OCI-LY1 (cell line): ENCODE data around the gene FRMD4A.

ENCODE experiments used
- H2AFZ ChIP-seq: fragments of 200-600 bp; sonication (generic), shearing (Covaris generic); 2 replicates; pipeline ENCODE4 v1.6.0; 2014; ENCODE audit warnings: antibody characterized with exemption, mild to moderate bottlenecking, low read length
- H3F3A ChIP-seq: fragments of 200-600 bp; sonication (generic), shearing (Covaris generic); 2 replicates; pipeline ENCODE4 v1.6.0; 2014; ENCODE audit warnings: mild to moderate bottlenecking, antibody characterized with exemption, low read length, moderate library complexity; ENCODE audit not compliant: insufficient read depth
- H3K27ac ChIP-seq: fragments of 200-600 bp; sonication (generic); 2 replicates; pipeline ENCODE4 v1.5.1; 2014; ENCODE audit warnings: low read length, mixed run types, mild to moderate bottlenecking, low read depth; ENCODE audit not compliant: poor library complexity, severe bottlenecking
- H3K27me3 ChIP-seq: fragments of 200-600 bp; sonication (generic); 2 replicates; pipeline ENCODE4 v1.6.0; 2014; ENCODE audit warnings: antibody characterized with exemption, mild to moderate bottlenecking, low read length, moderate library complexity; ENCODE audit not compliant: insufficient read depth
- H3K36me3 ChIP-seq: fragments of 200-600 bp; sonication (generic); 2 replicates; pipeline ENCODE4 v1.6.1; 2014; ENCODE audit warnings: mild to moderate bottlenecking, antibody characterized with exemption, low read length, moderate library complexity, mixed read lengths; ENCODE audit not compliant: insufficient read depth
- H3K4me1 ChIP-seq: fragments of 200-600 bp; sonication (generic); 2 replicates; pipeline ENCODE4 v1.5.1; 2014; ENCODE audit warnings: mild to moderate bottlenecking, low read length, moderate library complexity; ENCODE audit not compliant: insufficient read depth, severe bottlenecking
- H3K4me2 ChIP-seq: fragments of 200-600 bp; sonication (generic), shearing (Covaris generic); 2 replicates; pipeline ENCODE4 v1.6.1; 2014; ENCODE audit warnings: low read length
- H3K4me3 ChIP-seq: fragments of 200-600 bp; sonication (generic); 2 replicates; pipeline ENCODE4 v1.5.1; 2014; ENCODE audit warnings: low read length, low read depth, mild to moderate bottlenecking, mixed read lengths; ENCODE audit not compliant: poor library complexity, severe bottlenecking
- H3K79me2 ChIP-seq: fragments of 200-600 bp; shearing (Covaris generic); 2 replicates; pipeline ENCODE4 v1.6.1; 2016; ENCODE audit warnings: mixed run types, low read length, mixed read lengths; ENCODE audit not compliant: insufficient read depth
- H3K9ac ChIP-seq: fragments of 200-600 bp; sonication (generic), shearing (Covaris generic); 2 replicates; pipeline ENCODE4 v1.6.1; 2014; ENCODE audit warnings: mild to moderate bottlenecking, low read length, mixed read lengths
- H3K9me2 ChIP-seq: fragments of 200-600 bp; sonication (generic), shearing (Covaris generic); 2 replicates; pipeline ENCODE4 v1.6.1; 2014; ENCODE audit warnings: low read depth, mild to moderate bottlenecking, low read length, mixed read lengths
- H3K9me3 ChIP-seq: fragments of 200-600 bp; shearing (Covaris generic); 2 replicates; pipeline ENCODE4 v1.6.1; 2014; ENCODE audit warnings: low read length, mixed read lengths
- H4K20me1 ChIP-seq: fragments of 200-600 bp; sonication (generic), shearing (Covaris generic); 2 replicates; pipeline ENCODE4 v1.6.0; 2016; ENCODE audit warnings: mild to moderate bottlenecking, low read length; ENCODE audit not compliant: insufficient read depth
- EZH2 ChIP-seq: fragments of 200-600 bp; sonication (generic), shearing (Covaris generic); IDR thresholded peaks from 2 replicates; pipeline ENCODE4 v1.8.0; 2017; ENCODE audit warnings: borderline replicate concordance, mixed run types, mild to moderate bottlenecking, antibody characterized with exemption, low read length, moderate library complexity, mixed read lengths
- TF ChIP-seq, protein P1 (sequence below): fragments of 200-600 bp; sonication (generic), shearing (Covaris generic); IDR thresholded peaks from 2 replicates; pipeline ENCODE4 v1.5.1; 2017; ENCODE audit warnings: mild to moderate bottlenecking, antibody characterized with exemption, low read length, moderate library complexity, mixed read lengths

FRMD4A gene

GRCh38 chr10:13857451-13857850, 473.3 kb downstream of the FRMD4A start:
- H3K4me1 ChIP-seq = no peaks in the 10 kb centered on the region
- no peak overlapping the region for H3K4me3 ChIP-seq
- no peaks in the 10 kb centered on the region for H3F3A ChIP-seq
- no peak overlapping the region for H3K4me2 ChIP-seq
- TF ChIP-seq, protein P1, sequence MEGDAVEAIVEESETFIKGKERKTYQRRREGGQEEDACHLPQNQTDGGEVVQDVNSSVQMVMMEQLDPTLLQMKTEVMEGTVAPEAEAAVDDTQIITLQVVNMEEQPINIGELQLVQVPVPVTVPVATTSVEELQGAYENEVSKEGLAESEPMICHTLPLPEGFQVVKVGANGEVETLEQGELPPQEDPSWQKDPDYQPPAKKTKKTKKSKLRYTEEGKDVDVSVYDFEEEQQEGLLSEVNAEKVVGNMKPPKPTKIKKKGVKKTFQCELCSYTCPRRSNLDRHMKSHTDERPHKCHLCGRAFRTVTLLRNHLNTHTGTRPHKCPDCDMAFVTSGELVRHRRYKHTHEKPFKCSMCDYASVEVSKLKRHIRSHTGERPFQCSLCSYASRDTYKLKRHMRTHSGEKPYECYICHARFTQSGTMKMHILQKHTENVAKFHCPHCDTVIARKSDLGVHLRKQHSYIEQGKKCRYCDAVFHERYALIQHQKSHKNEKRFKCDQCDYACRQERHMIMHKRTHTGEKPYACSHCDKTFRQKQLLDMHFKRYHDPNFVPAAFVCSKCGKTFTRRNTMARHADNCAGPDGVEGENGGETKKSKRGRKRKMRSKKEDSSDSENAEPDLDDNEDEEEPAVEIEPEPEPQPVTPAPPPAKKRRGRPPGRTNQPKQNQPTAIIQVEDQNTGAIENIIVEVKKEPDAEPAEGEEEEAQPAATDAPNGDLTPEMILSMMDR = no peak
- no peak for TF ChIP-seq EZH2
- H3K9ac ChIP-seq = no peak overlapping the region
- H2AFZ ChIP-seq = no peak overlapping the region
- no peaks in the 10 kb centered on the region for H4K20me1 ChIP-seq
- H3K27me3 ChIP-seq = no peaks in the 10 kb centered on the region
- no peak overlapping the region for H3K27ac ChIP-seq
- no peaks in the 10 kb centered on the region for H3K9me2 ChIP-seq
- H3K79me2 ChIP-seq = no peaks in the 10 kb centered on the region
- no peaks in the 10 kb centered on the region for H3K9me3 ChIP-seq
- no peaks in the 10 kb centered on the region for H3K36me3 ChIP-seq

DNA sequence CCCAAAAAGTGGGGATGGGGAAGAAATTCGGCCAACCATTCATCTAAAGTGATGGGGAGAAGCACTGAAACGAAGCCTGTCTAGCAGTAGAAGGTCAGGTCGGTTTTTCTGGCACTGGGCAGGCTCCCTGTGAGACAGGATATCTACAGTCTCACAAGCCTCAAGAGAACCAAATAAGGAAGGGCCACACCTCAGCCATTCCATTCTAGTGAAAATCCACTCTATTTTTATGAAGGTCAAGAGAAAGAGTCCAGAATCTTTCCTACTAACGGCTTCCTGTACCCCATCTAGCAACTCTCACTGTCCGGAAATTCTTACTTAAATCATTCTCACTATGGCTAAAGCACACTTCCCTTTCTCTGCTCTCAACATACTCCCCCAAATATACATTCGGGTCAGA, 476.9 kb downstream of the FRMD4A start:
- Histone ChIP-seq H3K9me2 (no peaks in the 10 kb centered on the region), H4K20me1 (no peaks in the 10 kb centered on the region), H3K9me3 (no peaks in the 10 kb centered on the region), H3K27me3 (no peaks in the 10 kb centered on the region), H2AFZ (no peak overlapping the region), H3K4me3 (no peak overlapping the region), H3K4me1 (no peaks in the 10 kb centered on the region), H3K9ac (no peak overlapping the region), H3K4me2 (no peak overlapping the region), H3F3A (no peaks in the 10 kb centered on the region), H3K79me2 (no peaks in the 10 kb centered on the region), H3K27ac (no peak overlapping the region), H3K36me3 (no peaks in the 10 kb centered on the region)
- no peak for TF ChIP-seq EZH2
- TF ChIP-seq, protein P1 = no peak

DNA sequence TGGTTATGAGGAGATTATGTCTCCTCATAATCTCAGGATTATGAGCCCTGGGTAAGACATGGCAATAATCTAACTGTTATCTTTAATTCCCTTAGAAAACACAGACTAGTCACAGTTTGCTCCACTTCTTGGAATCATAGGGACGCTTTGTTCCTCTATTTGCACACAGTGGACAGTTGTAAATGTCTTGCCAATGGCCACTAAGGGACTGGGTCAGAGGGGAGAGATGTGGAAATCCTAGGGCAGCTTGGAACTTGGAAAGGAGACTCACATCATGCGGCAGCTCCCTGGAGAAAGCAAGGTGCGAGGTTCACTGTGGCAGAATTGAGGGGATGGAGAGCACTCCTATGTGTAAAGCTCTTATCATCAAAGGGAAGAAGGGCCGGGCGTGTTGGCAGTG, 477.9 kb downstream of the FRMD4A start:
- Histone ChIP-seq H3K9me2 (no peaks in the 10 kb centered on the region), H3K4me3 (no peak overlapping the region), H3K27me3 (no peaks in the 10 kb centered on the region), H3K4me1 (no peaks in the 10 kb centered on the region), H2AFZ (no peak overlapping the region), H3F3A (no peaks in the 10 kb centered on the region), H3K36me3 (no peaks in the 10 kb centered on the region), H3K27ac (no peak overlapping the region), H3K79me2 (no peaks in the 10 kb centered on the region), H3K4me2 (no peak overlapping the region), H3K9me3 (no peaks in the 10 kb centered on the region), H4K20me1 (no peaks in the 10 kb centered on the region), H3K9ac (no peak overlapping the region)
- no peak for TF ChIP-seq EZH2
- TF ChIP-seq, protein P1 = no peak
